ENCODE measurements around the gene SETD2.

SETD2 gene

DNA sequence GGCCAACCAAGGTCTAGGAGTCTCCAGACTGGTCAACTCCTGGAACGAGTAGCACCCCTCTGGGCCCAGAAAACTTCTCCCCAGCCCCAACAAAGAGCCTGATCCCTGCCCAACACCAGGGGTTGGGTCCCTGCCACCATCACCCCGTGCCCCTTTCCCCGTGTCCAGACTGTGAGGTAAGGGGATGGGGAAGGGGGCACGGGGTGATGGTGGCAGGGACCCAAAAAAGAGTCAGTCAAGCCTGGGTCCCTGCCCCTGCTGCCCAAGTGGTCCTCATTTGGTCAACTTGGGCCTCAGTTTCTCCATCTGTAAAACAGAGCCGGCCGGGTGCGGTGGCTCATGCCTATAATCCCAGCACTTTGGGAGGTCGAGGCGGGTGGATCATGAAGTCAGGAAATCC lies 185.5 kb downstream of the SETD2 start:
- no peak for DNase-seq

DNA sequence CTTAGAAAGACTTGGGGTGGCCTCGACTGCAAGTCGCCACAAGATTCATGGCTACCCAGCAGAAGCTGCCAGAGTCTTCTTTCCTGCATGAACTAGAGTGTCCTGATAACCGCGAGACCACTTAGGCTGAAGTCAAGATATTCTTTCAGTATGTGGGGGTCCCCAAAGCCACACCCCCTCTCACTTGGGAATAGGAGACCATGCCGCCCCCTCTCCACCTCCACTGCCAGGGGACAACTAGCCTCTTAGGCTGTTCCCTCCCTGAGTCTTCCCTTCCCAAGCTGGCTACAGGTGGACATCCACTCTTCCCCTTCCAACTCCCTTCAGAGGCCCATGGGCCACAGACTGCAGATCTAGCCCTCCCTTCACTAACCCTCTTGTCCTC lies 186.1 kb downstream of the SETD2 start:
- DNase-seq: no peak

- peak; percentile 91 for DNase-seq
Measured at GRCh38 chr3:46976326-46977190, 187.4 kb downstream of the SETD2 start, which contains the start of gene CCDC12. CCDC12 (minus strand) TSS chr3:46976745; CDS start chr3:46976732, 13 bp downstream.

DNA sequence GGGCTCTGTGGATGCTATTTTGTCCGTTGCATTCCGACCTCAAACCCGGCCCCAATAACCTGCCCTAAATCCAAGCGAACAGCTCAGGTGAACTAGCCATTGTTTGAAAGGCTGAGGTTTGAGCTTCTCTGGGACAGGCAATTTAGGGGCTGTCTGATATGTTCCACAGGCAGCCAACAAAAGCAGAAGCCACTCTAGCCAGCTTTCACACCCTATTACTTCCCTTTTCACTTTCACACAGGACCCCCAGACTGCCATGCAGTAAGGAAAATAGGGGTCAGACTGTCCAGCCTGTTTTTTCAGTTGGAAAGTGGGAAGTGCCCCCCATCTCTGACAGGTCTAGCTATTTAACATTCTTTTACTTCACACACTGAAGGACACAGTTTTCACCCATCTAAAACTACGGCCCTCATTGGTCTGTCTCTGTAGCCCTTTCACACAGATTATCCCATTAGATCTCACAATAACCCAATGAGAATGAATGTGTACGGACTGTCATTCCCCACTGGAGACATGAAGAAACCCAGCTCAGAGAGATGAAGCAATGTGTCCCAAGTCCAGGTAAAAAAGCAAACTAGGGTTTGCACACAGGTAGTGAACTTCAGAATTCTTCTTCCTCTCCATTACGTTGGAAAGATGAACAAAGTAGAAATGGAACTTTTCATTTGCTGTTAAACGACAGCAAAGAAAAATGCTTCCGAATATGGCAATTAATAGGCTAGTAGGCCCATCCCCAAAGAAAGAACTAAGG lies 189.3 kb downstream of the SETD2 start:
- DNase-seq: no peak

GRCh38 chr3:46972396-46972795 lies 191.5 kb downstream of the SETD2 start:
- DNase-seq: no peak

DNA sequence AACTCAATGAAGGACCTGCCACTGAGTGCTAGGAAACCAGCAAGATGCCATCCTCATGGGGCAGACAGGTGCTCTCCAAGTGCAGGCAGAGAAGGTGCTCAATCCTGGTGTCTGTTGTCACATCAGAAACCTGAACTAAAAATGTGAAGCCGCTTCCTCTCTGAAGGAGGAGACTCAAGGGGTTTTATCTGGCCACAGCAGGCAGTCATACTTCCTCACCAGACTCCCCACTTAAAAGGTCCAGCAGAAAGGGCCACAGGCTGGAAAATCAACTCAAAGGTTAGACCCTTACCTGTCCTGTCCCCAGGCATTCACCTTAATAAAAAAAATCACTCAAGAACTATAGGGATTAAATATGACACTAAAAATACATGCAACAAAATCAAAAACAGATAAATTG lies 192.2 kb downstream of the SETD2 start:
- no peak for DNase-seq

DNA sequence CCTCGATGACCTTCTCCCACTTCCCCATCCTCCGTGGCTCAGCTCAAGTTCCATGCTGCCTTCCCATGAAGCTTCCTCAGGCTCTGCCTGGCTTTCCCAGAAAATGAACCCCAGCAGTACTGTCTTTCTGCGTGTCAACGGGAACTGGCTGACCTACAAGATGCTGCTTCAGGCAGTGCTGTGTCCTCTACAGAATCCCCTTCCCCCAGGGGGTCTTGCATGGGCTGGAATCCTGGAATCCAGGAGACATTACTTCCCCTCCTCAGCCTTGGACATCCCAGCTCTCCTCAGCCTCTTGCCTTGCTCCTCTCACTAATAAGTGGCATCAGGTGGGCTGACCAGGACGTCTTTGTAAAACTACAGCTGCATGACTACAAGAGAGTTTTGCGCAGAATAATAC lies 192.8 kb downstream of the SETD2 start:
- no peak for DNase-seq

DNA sequence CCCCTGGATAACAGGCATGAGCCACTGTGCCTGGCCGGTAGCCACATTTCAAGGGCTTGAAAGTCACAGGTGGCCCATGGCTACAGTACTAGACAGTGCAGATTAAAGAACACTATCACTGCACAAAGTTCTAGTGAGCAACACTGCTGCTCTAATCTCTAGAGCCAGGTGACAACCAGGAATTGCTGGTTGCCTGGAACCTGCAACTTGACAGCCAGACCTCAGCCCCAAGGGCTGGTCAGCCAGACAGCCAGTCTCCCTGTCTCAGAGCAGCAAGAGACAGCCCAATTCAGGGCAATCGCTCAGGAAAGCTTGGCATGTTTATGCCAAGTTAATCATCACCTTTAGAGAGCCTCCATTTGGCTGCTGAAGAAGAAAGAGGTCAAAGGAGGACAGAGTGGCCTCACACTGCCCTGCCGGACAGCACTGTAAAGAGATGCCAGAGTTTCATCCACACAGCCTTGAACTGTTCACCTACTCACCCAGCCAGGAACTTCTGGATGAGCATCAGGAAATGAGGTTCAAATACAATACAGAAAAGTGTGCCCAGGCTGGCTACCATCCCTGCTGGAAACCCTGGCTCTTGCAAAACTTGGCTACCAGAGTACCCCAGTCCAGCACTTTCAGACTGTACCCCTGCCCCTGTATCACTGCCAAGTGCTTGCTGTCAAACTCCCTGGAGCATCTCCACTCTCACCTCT lies 193.4 kb downstream of the SETD2 start:
- no peak for DNase-seq

DNA sequence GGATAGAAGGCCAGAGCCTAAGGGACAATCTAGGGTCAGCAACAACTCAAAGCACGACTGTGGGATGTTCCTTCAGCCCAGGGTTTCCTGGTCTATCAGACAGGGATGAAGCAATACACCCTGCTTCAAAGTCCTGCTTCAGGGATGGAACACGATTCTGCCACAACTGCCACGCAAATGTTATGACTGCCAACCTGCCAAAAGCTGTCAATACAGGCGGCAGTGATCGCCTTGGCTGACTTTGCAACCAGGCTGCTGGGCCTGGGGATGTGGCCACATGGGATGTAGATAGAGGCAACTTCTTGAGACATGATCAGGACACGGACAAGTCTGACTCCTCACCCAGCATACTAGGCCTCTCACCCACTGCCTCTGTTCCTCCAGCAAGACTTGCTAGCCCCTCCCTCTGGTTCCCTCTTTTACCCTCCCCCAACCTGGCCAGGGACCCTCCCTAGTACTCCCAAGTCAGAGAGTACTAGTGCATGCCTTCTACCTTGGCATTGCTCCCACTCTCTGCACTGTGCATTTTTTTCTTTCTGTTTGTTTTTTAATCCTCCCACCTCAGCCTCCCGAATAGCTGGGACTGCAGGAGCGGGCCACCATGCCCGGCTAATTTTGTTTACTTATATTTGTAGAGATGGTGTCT lies 195.0 kb downstream of the SETD2 start:
- no peak for DNase-seq

DNA sequence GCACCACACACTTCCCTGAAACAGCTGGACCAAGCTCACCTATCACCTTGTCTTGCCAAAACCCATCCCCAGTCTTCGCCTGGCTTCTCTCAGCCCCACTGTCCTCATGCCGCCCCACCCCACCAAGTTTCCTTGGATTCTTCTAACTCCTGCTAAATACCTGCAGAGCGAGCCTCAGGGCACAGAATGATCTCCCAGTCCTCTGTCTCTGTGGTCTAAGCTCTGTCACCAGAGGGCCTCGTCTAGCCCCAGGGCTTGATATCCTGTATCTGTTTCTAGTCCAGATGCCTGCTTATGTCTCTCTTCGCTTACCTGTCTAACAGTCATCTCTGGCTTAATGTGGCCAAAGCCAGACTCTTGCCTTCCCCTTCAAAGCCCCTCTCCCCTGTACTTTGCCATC lies 197.1 kb downstream of the SETD2 start:
- no peak for DNase-seq

Measured in NK-92 treated with Interleukin-12 subunit alpha and Interleukin-12 subunit beta, amount 100 ng/mL, for 24 hours (cell line).